SK-N-SH treated with all-trans-retinoic acid at 6 μM for 48 hours (cell line): ENCODE data around the gene TCFL5.
A peak's percentile ranks its signal among the peaks of the same experiment; 100 is the strongest.

ENCODE experiments used
- ATAC-seq: fragments of 200-7000 bp; cut with Tn5 transposase; 3 replicates; pipeline ENCODE4 v1.9.1; 2020; ENCODE audit warnings: mild to moderate bottlenecking, moderate library complexity
- ARNTL ChIP-seq: fragments of 450-650 bp; formaldehyde crosslinking; IDR thresholded peaks from 2 replicates; pipeline ENCODE4 v1.5.0; 2020; ENCODE audit warnings: low read depth, mild to moderate bottlenecking, moderate library complexity, borderline replicate concordance
- BACH2 ChIP-seq: fragments of 250-450 bp; sonication (Bioruptor Pico); IDR thresholded peaks from 2 replicates; pipeline ENCODE4 v1.9.0; 2021; ENCODE audit warnings: mild to moderate bottlenecking, borderline replicate concordance
- CREB5 ChIP-seq: fragments of 250-450 bp; sonication (Bioruptor Pico); IDR thresholded peaks from 2 replicates; pipeline ENCODE4 v1.5.1; 2020; ENCODE audit warnings: low read depth, mild to moderate bottlenecking, moderate library complexity
- CSDC2 ChIP-seq: fragments of 250-450 bp; sonication (Bioruptor Pico); IDR thresholded peaks from 2 replicates; pipeline ENCODE4 v1.5.0; 2020; ENCODE audit warnings: mild to moderate bottlenecking, moderate library complexity
- CSRNP3 ChIP-seq: fragments of 250-450 bp; sonication (Bioruptor Pico); IDR thresholded peaks from 2 replicates; pipeline ENCODE4 v1.5.1; 2021; ENCODE audit warnings: mild to moderate bottlenecking, moderate library complexity
- ESRRG ChIP-seq: fragments of 250-450 bp; sonication (Bioruptor Pico); IDR thresholded peaks from 2 replicates; pipeline ENCODE4 v1.6.1; 2021; ENCODE audit warnings: mild to moderate bottlenecking
- GLIS3 ChIP-seq: fragments of 250-450 bp; sonication (Bioruptor Pico); IDR thresholded peaks from 2 replicates; pipeline ENCODE4 v1.5.0; 2020; ENCODE audit warnings: mild to moderate bottlenecking, moderate library complexity
- OSR1 ChIP-seq: fragments of 250-450 bp; sonication (Bioruptor Pico); IDR thresholded peaks from 2 replicates; pipeline ENCODE4 v1.8.0; 2022; ENCODE audit warnings: moderate library complexity, mild to moderate bottlenecking, inconsistent platforms
- PATZ1 ChIP-seq: fragments of 250-450 bp; sonication (Bioruptor Pico); IDR thresholded peaks from 2 replicates; pipeline ENCODE4 v1.8.0; 2020; ENCODE audit warnings: mild to moderate bottlenecking, moderate library complexity, borderline replicate concordance
- POU6F1 ChIP-seq: fragments of 250-450 bp; sonication (Bioruptor Pico); IDR thresholded peaks from 2 replicates; pipeline ENCODE4 v1.8.0; 2021; ENCODE audit warnings: low read depth, mild to moderate bottlenecking, moderate library complexity, borderline replicate concordance
- PPARA ChIP-seq: fragments of 250-450 bp; sonication (Bioruptor Pico); IDR thresholded peaks from 2 replicates; pipeline ENCODE4 v1.5.0; 2020; ENCODE audit warnings: mild to moderate bottlenecking, borderline replicate concordance
- RARB ChIP-seq: fragments of 250-450 bp; sonication (Bioruptor Pico); IDR thresholded peaks from 2 replicates; pipeline ENCODE4 v1.8.0; 2021; ENCODE audit warnings: mild to moderate bottlenecking, moderate library complexity
- SNAI2 ChIP-seq: fragments of 250-450 bp; sonication (Bioruptor Pico); IDR thresholded peaks from 2 replicates; pipeline ENCODE4 v1.5.0; 2020; ENCODE audit warnings: mild to moderate bottlenecking, moderate library complexity
- TCF4 ChIP-seq: fragments of 250-450 bp; sonication (Bioruptor Pico); IDR thresholded peaks from 2 replicates; pipeline ENCODE4 v1.8.0; 2021; ENCODE audit warnings: mild to moderate bottlenecking, moderate library complexity, borderline replicate concordance
- TSHZ2 ChIP-seq: fragments of 250-450 bp; sonication (Bioruptor Pico); IDR thresholded peaks from 2 replicates; pipeline ENCODE4 v1.5.0; 2020; ENCODE audit warnings: mild to moderate bottlenecking, moderate library complexity
- ZC3H10 ChIP-seq: fragments of 250-450 bp; sonication (Bioruptor Pico); IDR thresholded peaks from 2 replicates; pipeline ENCODE4 v1.5.1; 2021; ENCODE audit warnings: mild to moderate bottlenecking, moderate library complexity
- ZFP3 ChIP-seq: fragments of 250-450 bp; sonication (Bioruptor Pico); IDR thresholded peaks from 2 replicates; pipeline ENCODE4 v1.5.0; 2020; ENCODE audit warnings: mild to moderate bottlenecking, moderate library complexity
- ZFP30 ChIP-seq: fragments of 450-650 bp; formaldehyde crosslinking; IDR thresholded peaks from 2 replicates; pipeline ENCODE4 v1.5.0; 2022; ENCODE audit warnings: mild to moderate bottlenecking, moderate library complexity
- ZNF70 ChIP-seq: fragments of 450-650 bp; formaldehyde crosslinking; IDR thresholded peaks from 2 replicates; pipeline ENCODE4 v1.5.0; 2020; ENCODE audit warnings: mild to moderate bottlenecking, moderate library complexity
- ZNF8 ChIP-seq: fragments of 450-650 bp; formaldehyde crosslinking; IDR thresholded peaks from 2 replicates; pipeline ENCODE4 v1.5.0; 2020; ENCODE audit warnings: mild to moderate bottlenecking, moderate library complexity

TCFL5 gene

GRCh38 chr20:62792940-62793756 lies 68.5 kb downstream of the TCFL5 start (continued):
- TF ChIP-seq ZNF8 (CRISPR knock-in tag) (no peak), SNAI2 (no peak), ESRRG (no peak), CSDC2 (CRISPR knock-in tag) (no peak), ZFP30 (CRISPR knock-in tag) (no peak)

- ATAC-seq: no peak
- TF ChIP-seq ZNF70 (CRISPR knock-in tag) (no peak), ZNF8 (CRISPR knock-in tag) (no peak), ZC3H10 (CRISPR knock-in tag) (no peak), PPARA (CRISPR knock-in tag) (no peak), ARNTL (no peak), CSDC2 (CRISPR knock-in tag) (no peak), RARB (CRISPR knock-in tag) (no peak), ESRRG (no peak)
These were observed 69.3 kb downstream of the TCFL5 start for GRCh38 chr20:62792182-62792939.

- TF ChIP-seq BACH2 (CRISPR knock-in tag): no peak
- no peak for TF ChIP-seq ZFP3
- TF ChIP-seq ZNF8 (CRISPR knock-in tag): no peak
- TF ChIP-seq CSDC2 (CRISPR knock-in tag): no peak
- TF ChIP-seq OSR1 (CRISPR knock-in tag): no peak
- TF ChIP-seq GLIS3 (CRISPR knock-in tag): no peak
- TF ChIP-seq SNAI2: no peak
- TF ChIP-seq CREB5 (CRISPR knock-in tag): no peak
- TF ChIP-seq RARB (CRISPR knock-in tag): no peak
- no peak for TF ChIP-seq ZNF70 (CRISPR knock-in tag)
- no peak for TF ChIP-seq CSRNP3 (CRISPR knock-in tag)
- no peak for TF ChIP-seq ESRRG
- TF ChIP-seq TSHZ2 (CRISPR knock-in tag): no peak
- TF ChIP-seq POU6F1 (CRISPR knock-in tag): no peak
- no peak for TF ChIP-seq TCF4 (CRISPR knock-in tag)
- no peak for TF ChIP-seq PPARA (CRISPR knock-in tag)
- TF ChIP-seq PATZ1: no peak
- peak; percentile 61 for ATAC-seq
These were observed 70.1 kb downstream of the TCFL5 start for GRCh38 chr20:62791301-62792181.
